ENCODE data around the gene ADAMTSL3.

GRCh38 chr15:83653639-83654378, at the start of gene ADAMTSL3:
- TF ChIP-seq CTCF (IDR thresholded peaks at IDR 0.05; ENCODE audit: insufficient read depth, low read depth, low read length) (no peak), EZH2 (IDR thresholded peaks at IDR 0.05; ENCODE audit: insufficient read depth, low read length) (no peak)

Data from astrocyte (in vitro differentiated cells and primary cell).